OCI-LY3 (cell line): ENCODE data around the gene GARS1.

Experiments used
- CTCF ChIP-seq: fragments of 200-600, 300-600 bp; sonication (generic); IDR thresholded peaks from 2 replicates; pipeline ENCODE4 v1.5.1; 2014; ENCODE audit warnings: antibody characterized with exemption, low read length, low read depth
- EZH2phosphoT487 ChIP-seq: fragments of 200-600 bp; shearing (Covaris generic); IDR thresholded peaks from 2 replicates; pipeline ENCODE4 v1.6.1; 2018; ENCODE audit warnings: antibody characterized with exemption, mixed run types, low read depth

- no peak for TF ChIP-seq CTCF
- TF ChIP-seq EZH2phosphoT487: no peak
Measured at GRCh38 chr7:30644286-30644955, 49.7 kb downstream of the GARS1 start.
